ENCODE data around the gene NR1I3.

NR1I3 gene

GRCh38 chr1:161217831-161218230 is 20.2 kb downstream of the NR1I3 start:
- Histone ChIP-seq H3K9me3 (ENCODE audit: control insufficient read depth, insufficient read depth, low read depth, low read length) (no peaks in the 10 kb centered on the region), H3K4me3 (ENCODE audit: low read depth, low read length) (no peak overlapping the region), H3K4me1 (ENCODE audit: control insufficient read depth, insufficient read depth, low read length) (no peaks in the 10 kb centered on the region), H3K27ac (ENCODE audit: extremely low read depth, low read depth, low read length) (no peak overlapping the region), H3K36me3 (ENCODE audit: control insufficient read depth in 2 of 2, insufficient read depth in 1 of 2, low read length in 2 of 2) (peaks cover 11 to 23% of the 10 kb centered on the region in 2 experiments)
- ChIA-PET POLR2A (interaction anchor here (1.3 kb wide), 1 partner anchor 15 kb away, joined by 3 read pairs; the partner anchor contains the start of gene NDUFS2), CTCF (interaction anchor here (0.7 to 3.4 kb wide), 6 partner anchors 8 to 164 kb away, joined by 4 to 22 read pairs (median 6); partner anchors contain the start of gene TOMM40L)
- TF ChIP-seq ZNF223 (tag by site-specific recombination; IDR thresholded peaks at IDR 0.05) = 0 out of 2 replicates have a peak, but pooled peaks have one; percentile 48
- TF ChIP-seq REPIN1 (tag by site-specific recombination; IDR thresholded peaks at IDR 0.05; ENCODE audit: low read depth) = no peak
- TF ChIP-seq ZNF398 (tag by site-specific recombination; IDR thresholded peaks at IDR 0.05) = no peak

DNA sequence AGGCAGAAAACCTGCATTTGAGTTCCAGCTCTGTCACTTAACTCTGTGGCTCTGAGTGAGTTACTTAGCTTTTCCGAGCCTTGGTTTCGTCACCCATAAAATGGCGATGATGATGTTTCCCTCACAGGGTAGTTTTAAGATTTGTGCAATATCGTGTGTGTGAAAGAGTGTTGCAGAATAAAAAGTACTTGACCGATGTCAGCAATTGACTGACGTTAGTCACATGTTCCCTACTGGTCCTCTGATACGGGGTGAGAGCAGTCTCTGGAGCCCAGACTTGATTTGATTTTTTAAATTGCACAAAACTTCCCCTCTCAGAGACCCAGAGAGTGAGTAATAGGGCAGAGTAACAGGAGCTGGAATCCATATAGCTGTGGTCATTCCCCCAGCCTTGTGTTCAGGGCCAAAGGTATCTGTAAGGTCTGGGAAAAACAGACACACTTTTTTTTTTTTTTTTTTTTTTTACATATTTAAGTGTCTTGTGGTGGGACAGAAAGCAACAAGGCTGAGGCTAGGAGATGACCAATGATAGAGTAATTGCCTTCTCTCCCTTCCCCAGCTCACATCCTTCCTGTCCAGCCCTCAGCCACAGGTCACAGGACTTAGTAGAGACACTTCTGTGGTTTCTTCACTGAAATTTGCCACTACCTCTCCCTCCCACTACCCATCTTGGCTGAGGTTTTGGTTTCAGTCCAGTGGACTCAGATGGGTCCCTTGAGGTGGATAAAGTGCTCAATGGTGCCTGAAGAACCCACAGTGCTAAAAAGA is 20.9 kb downstream of the NR1I3 start:
- no peak overlapping the region for H3K27ac ChIP-seq (ENCODE audit: extremely low read depth, low read depth, low read length)
- CTCF ChIA-PET = interaction anchor here (0.5 to 3.4 kb wide), 6 partner anchors 9 to 165 kb away, joined by 4 to 22 read pairs (median 6); partner anchors contain the start of gene TOMM40L
- H3K4me1 ChIP-seq (ENCODE audit: control insufficient read depth, insufficient read depth, low read length) = no peaks in the 10 kb centered on the region
- POLR2A ChIA-PET = no interaction called here
- TF ChIP-seq ZNF433 (tag by site-specific recombination; IDR thresholded peaks at IDR 0.05; ENCODE audit: low read depth) = no peak
- TF ChIP-seq ZNF202 (tag by site-specific recombination; IDR thresholded peaks at IDR 0.05; ENCODE audit: borderline replicate concordance) = no peak
- TF ChIP-seq ZNF362 (tag by site-specific recombination; IDR thresholded peaks at IDR 0.05) = 0 out of 2 replicates have a peak, but pooled peaks have one; percentile 57
- TF ChIP-seq ZNF366 (tag by site-specific recombination; conservative IDR thresholded peaks at IDR 0.05) = no peak
- TF ChIP-seq ZNF585B (tag by site-specific recombination; IDR thresholded peaks at IDR 0.05) = no peak
- no peak overlapping the region for H3K4me3 ChIP-seq (ENCODE audit: low read depth, low read length)
- H3K9me3 ChIP-seq (ENCODE audit: control insufficient read depth, insufficient read depth, low read depth, low read length) = no peaks in the 10 kb centered on the region
- peaks cover 16 to 29% of the 10 kb centered on the region in 2 experiments for H3K36me3 ChIP-seq (ENCODE audit: control insufficient read depth in 2 of 2, insufficient read depth in 1 of 2, low read length in 2 of 2)

DNA sequence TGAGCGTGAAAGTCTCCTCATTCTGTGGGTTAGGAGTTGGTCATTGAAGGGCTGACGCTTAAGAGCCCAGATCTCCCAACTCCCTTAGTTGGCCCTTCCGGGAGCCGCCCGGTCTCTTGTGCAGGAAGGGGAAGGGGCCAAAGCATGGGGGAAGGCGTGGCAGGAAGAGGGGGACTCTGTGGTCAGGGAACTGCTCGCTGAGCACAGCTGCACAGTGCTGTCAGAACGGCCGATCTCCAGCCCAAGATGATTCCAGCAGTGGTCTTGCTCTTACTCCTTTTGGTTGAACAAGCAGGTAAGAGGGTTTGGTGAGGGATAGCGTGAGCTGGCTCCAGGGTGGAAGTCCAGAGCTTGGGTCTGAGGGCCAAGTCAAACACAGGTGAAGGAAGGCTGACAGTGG is 22.9 kb downstream of the NR1I3 start, which contains the start of gene FCER1G:
FCER1G (plus strand) TSS at position 220 of the 400 bp plus-strand sequence; CDS start at position 247, 27 bp downstream.
- ChIA-PET CTCF (interaction anchor here (1.6 to 3.4 kb wide), 2 partner anchors 11 to 167 kb away, joined by 6 to 22 read pairs; partner anchors contain the start of gene TOMM40L), POLR2A (interaction anchor here (1.2 to 1.4 kb wide), 2 partner anchors 11 to 13 kb away, joined by 4 to 10 read pairs; partner anchors contain the start of genes NDUFS2 and TOMM40L)
- H3K9me3 ChIP-seq (ENCODE audit: control insufficient read depth, insufficient read depth, low read depth, low read length) = no peaks in the 10 kb centered on the region
- no peak within 1 kb of the TSS for H3K27ac ChIP-seq (ENCODE audit: extremely low read depth, low read depth, low read length)
- H3K4me1 ChIP-seq (ENCODE audit: control insufficient read depth, insufficient read depth, low read length) = no peaks in the 10 kb centered on the region
- peaks cover 35 to 50% of the 10 kb centered on the region in 2 experiments for H3K36me3 ChIP-seq (ENCODE audit: control insufficient read depth in 2 of 2, insufficient read depth in 1 of 2, low read length in 2 of 2)
- H3K4me3 ChIP-seq (ENCODE audit: low read depth, low read length) = no peak within 1 kb of the TSS
- TF ChIP-seq PRDM2 (tag by site-specific recombination; IDR thresholded peaks at IDR 0.05; ENCODE audit: borderline replicate concordance) (no peak), ZNF768 (tag by site-specific recombination; IDR thresholded peaks at IDR 0.05) (no peak), KLF7 (tag by site-specific recombination; IDR thresholded peaks at IDR 0.05; ENCODE audit: borderline replicate concordance) (no peak), MYNN (tag by site-specific recombination; IDR thresholded peaks at IDR 0.05; ENCODE audit: borderline replicate concordance) (no peak), ZNF529 (tag by site-specific recombination; IDR thresholded peaks at IDR 0.05; ENCODE audit: insufficient replicate concordance) (no peak)
- TF ChIP-seq, protein P1, sequence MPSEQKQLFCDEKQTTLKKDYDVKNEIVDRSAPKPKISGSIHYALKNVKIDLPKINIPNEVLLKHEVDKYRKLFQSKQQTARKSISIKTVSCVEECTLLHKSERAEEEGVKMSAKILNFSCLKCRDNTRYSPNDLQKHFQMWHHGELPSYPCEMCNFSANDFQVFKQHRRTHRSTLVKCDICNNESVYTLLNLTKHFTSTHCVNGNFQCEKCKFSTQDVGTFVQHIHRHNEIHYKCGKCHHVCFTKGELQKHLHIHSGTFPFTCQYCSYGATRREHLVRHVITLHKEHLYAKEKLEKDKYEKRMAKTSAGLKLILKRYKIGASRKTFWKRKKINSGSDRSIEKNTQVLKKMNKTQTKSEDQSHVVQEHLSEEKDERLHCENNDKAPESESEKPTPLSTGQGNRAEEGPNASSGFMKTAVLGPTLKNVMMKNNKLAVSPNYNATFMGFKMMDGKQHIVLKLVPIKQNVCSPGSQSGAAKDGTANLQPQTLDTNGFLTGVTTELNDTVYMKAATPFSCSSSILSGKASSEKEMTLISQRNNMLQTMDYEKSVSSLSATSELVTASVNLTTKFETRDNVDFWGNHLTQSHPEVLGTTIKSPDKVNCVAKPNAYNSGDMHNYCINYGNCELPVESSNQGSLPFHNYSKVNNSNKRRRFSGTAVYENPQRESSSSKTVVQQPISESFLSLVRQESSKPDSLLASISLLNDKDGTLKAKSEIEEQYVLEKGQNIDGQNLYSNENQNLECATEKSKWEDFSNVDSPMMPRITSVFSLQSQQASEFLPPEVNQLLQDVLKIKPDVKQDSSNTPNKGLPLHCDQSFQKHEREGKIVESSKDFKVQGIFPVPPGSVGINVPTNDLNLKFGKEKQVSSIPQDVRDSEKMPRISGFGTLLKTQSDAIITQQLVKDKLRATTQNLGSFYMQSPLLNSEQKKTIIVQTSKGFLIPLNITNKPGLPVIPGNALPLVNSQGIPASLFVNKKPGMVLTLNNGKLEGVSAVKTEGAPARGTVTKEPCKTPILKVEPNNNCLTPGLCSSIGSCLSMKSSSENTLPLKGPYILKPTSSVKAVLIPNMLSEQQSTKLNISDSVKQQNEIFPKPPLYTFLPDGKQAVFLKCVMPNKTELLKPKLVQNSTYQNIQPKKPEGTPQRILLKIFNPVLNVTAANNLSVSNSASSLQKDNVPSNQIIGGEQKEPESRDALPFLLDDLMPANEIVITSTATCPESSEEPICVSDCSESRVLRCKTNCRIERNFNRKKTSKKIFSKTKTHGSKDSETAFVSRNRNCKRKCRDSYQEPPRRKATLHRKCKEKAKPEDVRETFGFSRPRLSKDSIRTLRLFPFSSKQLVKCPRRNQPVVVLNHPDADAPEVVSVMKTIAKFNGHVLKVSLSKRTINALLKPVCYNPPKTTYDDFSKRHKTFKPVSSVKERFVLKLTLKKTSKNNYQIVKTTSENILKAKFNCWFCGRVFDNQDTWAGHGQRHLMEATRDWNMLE (tag by site-specific recombination; conservative IDR thresholded peaks at IDR 0.05; ENCODE audit: low read depth) = no peak

Data from HEK293 (cell line).